HG03280 (cell line): ENCODE results near the gene SLC10A7.

Source experiments
- ATAC-seq: cut with Tn5 transposase; IDR thresholded peaks from one replicate; pipeline ENCODE4 v1.9.1; 2021; ENCODE audit warnings: mild to moderate bottlenecking, moderate library complexity; ENCODE audit not compliant: unreplicated experiment

Gene SLC10A7

GRCh38 chr4:146235654-146236177 is 286.0 kb downstream of the SLC10A7 start:
- no peak for ATAC-seq

DNA sequence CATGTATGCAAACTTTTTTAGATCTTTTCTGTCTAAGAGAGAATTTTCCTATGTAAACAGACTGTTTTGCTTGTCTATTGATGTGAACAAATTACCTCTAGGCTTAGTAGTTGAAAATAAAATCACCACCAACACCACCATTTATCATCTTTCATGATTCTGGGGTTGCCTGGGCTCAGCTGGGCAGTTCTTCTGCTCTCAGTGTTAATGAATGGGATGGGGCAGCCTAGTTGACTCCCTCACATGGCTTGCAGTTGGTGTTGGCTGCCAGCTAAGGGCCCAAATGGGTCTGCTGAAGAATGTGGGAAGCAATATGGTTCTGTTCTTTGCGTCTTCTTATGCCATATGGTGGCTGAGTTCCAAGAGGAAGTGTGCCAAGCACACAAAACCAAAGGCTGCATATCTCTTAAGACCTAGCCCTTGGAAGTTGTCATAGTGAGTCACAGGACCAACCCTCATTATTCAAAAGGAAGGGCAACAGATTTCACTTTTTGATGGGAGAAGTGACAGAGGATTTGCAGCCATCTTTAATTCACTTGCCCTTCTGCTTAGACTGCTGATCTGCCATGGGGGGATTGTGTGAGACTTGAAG is 289.5 kb downstream of the SLC10A7 start:
- no peak for ATAC-seq

DNA sequence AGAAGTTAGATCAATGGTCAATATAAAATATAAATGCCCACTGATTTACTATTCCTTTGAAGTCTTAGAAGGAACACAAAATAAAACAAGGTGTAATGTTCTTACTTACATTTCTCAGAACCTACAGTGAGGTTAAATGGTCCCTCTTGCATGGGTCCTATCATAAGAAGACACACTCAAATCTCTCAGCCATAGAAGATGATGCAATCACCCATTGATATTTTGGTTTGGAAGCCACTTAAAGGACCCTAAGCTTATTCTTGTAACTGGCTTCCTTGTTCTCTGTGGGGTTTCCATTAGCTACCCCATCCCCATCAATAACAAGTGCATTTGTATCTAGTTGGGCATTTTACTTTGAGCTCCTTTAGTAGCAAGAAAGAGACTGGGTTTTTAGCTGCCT is 292.3 kb downstream of the SLC10A7 start:
- ATAC-seq = no peak

- no peak for ATAC-seq
Measured at GRCh38 chr4:146224326-146224966, 297.3 kb downstream of the SLC10A7 start.

DNA sequence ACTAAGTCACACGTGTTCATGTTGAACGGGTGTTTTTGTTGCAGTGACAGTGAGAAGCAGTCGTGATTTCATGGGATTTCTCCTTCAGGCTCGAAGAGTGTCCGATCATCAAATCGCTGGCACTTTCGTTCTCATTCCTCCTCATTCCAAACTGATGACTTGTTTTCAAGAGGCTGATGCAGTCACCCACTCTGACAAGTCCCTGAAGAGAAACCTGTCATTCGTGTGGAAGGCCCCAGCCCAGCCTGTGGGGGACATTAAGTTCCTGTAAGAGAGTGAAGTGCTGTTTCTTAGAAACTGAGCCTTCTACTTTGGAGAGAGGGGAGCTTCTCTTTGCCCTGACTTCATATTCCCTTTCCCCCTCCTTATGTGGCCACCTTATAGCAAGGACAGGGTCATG is 299.4 kb downstream of the SLC10A7 start:
- ATAC-seq = no peak

- no peak for ATAC-seq
Measured at GRCh38 chr4:146214238-146214637, 307.5 kb downstream of the SLC10A7 start, which contains the start of gene REELD1. TSS of gene REELD1 (plus strand) at chr4:146214538. CDS start at chr4:146216953, 2,415 bp downstream.

- ATAC-seq = no peak
Measured at GRCh38 chr4:146212781-146213180, 309.0 kb downstream of the SLC10A7 start.

DNA sequence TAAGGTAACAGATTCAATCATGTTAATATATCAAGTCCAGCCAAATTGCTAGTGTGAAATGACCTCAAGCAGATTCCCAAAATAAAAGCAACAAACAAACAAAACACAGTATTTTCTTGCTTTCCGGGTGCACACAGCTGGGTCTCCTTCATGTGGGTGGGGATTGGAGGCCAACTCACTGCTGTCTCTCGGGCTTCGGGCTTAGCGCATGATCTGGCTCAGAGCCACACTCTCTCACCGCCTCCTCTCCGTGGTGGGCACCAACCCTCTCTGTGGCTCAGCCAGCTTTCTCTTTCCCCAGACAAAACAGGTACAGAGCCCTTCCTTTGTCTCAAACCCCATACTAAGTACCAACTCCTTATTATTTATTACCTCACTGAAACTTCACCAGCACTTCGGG is 310.3 kb downstream of the SLC10A7 start:
- ATAC-seq = no peak

- ATAC-seq = no peak
Measured at GRCh38 chr4:146210890-146211289, 310.9 kb downstream of the SLC10A7 start.

- ATAC-seq = no peak
Measured at GRCh38 chr4:146207410-146207809, 314.3 kb downstream of the SLC10A7 start.
